GM23338 (cell line): Measurements from ENCODE around the gene ANAPC13. TPM values are rescaled to one million over a fixed set of nuclear protein-coding genes. Genes with fewer than 3 reads are reported as not detected.

Experiments used
- ATAC-seq: fragments of 200-7000 bp; cut with Tn5 transposase; 3 replicates; pipeline ENCODE4 v1.9.1; 2020
- DNase-seq: peaks from one replicate; pipeline ENCODE4 v3.0.0-alpha.2; 2015; ENCODE audit warnings: low spot score
- H2AFZ ChIP-seq: fragments of 200-600 bp; sonication (generic); 2 replicates; pipeline ENCODE4 v1.8.0; 2016; ENCODE audit warnings: antibody characterized with exemption, mild to moderate bottlenecking, moderate library complexity
- H3F3A ChIP-seq: fragments of 200-600 bp; sonication (generic); replicated peaks from 2 replicates; pipeline ENCODE4 v1.8.0; 2017; ENCODE audit warnings: antibody characterized with exemption, mixed run types, low read depth
- H3K27ac ChIP-seq: fragments of 200-600 bp; sonication (generic); 2 replicates; pipeline ENCODE4 v1.6.1; 2016; ENCODE audit warnings: low read depth
- H3K27me3 ChIP-seq: fragments of 200-600 bp; sonication (generic); 2 replicates; pipeline ENCODE4 v1.8.0; 2016; ENCODE audit warnings: mild to moderate bottlenecking, mixed run types, moderate library complexity; ENCODE audit not compliant: insufficient read depth
- H3K36me3 ChIP-seq: fragments of 200-600 bp; sonication (generic); 2 replicates; pipeline ENCODE4 v1.8.0; 2016; ENCODE audit warnings: mild to moderate bottlenecking; ENCODE audit not compliant: insufficient read depth
- H3K4me1 ChIP-seq: fragments of 200-600 bp; sonication (generic); 2 replicates; pipeline ENCODE4 v1.8.0; 2016; ENCODE audit warnings: mild to moderate bottlenecking, moderate library complexity; ENCODE audit not compliant: insufficient read depth
- H3K4me2 ChIP-seq: fragments of 200-600 bp; sonication (generic); 2 replicates; pipeline ENCODE4 v1.7.1; 2017; ENCODE audit warnings: mixed run types
- H3K4me3 ChIP-seq: fragments of 200-600 bp; sonication (generic); 2 replicates; pipeline ENCODE4 v1.6.1; 2016; ENCODE audit warnings: mixed run types
- H3K79me2 ChIP-seq: fragments of 200-600 bp; sonication (generic); replicated peaks from 2 replicates; pipeline ENCODE4 v1.8.0; 2017; ENCODE audit warnings: mild to moderate bottlenecking; ENCODE audit not compliant: insufficient read depth
- H3K9me2 ChIP-seq: fragments of 200-600 bp; sonication (generic); 2 replicates; pipeline ENCODE4 v1.8.0; 2017; ENCODE audit not compliant: insufficient read depth
- H4K20me1 ChIP-seq: fragments of 200-600 bp; sonication (generic); replicated peaks from 2 replicates; pipeline ENCODE4 v1.8.0; 2017; ENCODE audit warnings: mild to moderate bottlenecking; ENCODE audit not compliant: insufficient read depth
- H3K27ac Mint-ChIP-seq: 2 replicates; pipeline ENCODE4 v1.8.0; 2020; ENCODE audit warnings: inconsistent platforms, mild to moderate bottlenecking, moderate library complexity, mixed read lengths
- H3K27me3 Mint-ChIP-seq: 3 replicates; pipeline ENCODE4 v1.8.0; 2022; ENCODE audit warnings: low read depth, mild to moderate bottlenecking, moderate library complexity, mixed read lengths, inconsistent platforms; ENCODE audit not compliant: insufficient read depth, poor library complexity
- H3K36me3 Mint-ChIP-seq: 3 replicates; pipeline ENCODE4 v1.8.0; 2021; ENCODE audit warnings: low read depth, mild to moderate bottlenecking, inconsistent platforms, moderate library complexity, mixed read lengths
- H3K4me1 Mint-ChIP-seq: 3 replicates; pipeline ENCODE4 v1.8.0; 2020; ENCODE audit warnings: mild to moderate bottlenecking, inconsistent platforms, mixed read lengths
- H3K4me3 Mint-ChIP-seq: 3 replicates; pipeline ENCODE4 v1.8.0; 2021; ENCODE audit warnings: moderate library complexity, mild to moderate bottlenecking, inconsistent platforms, mixed read lengths
- H3K9me3 Mint-ChIP-seq: 3 replicates; pipeline ENCODE4 v1.8.0; 2020; ENCODE audit warnings: moderate library complexity, mild to moderate bottlenecking, inconsistent platforms, mixed read lengths
- CREB1 ChIP-seq: fragments of 250-450 bp; sonication (Bioruptor Pico); IDR thresholded peaks from 2 replicates; pipeline ENCODE4 v1.5.0; 2020; ENCODE audit warnings: low read depth, mild to moderate bottlenecking, moderate library complexity
- JUNB ChIP-seq: IDR thresholded peaks from one replicate; pipeline ENCODE4 v1.6.1; 2016; ENCODE audit warnings: antibody characterized with exemption; ENCODE audit not compliant: unreplicated experiment
- NANOG ChIP-seq: IDR thresholded peaks from 2 replicates; pipeline ENCODE4 v1.6.1; 2016; ENCODE audit warnings: antibody characterized with exemption, borderline replicate concordance
- POLR2AphosphoS5 ChIP-seq: IDR thresholded peaks from 2 replicates; pipeline ENCODE4 v1.6.1; 2016; ENCODE audit warnings: antibody characterized with exemption, low read depth
- STAT1 ChIP-seq: IDR thresholded peaks from one replicate; pipeline ENCODE4 v1.6.1; 2016; ENCODE audit warnings: antibody characterized with exemption; ENCODE audit not compliant: unreplicated experiment
- ZNF331 ChIP-seq: fragments of 250-450 bp; sonication (Bioruptor Pico); IDR thresholded peaks from 2 replicates; pipeline ENCODE4 v1.5.0; 2020; ENCODE audit warnings: low read depth, mild to moderate bottlenecking, moderate library complexity
- polyA plus RNA-seq: library from polyadenylated mRNA; unstranded; fragments of >200 nt; fragmentation: Nextera tagmentation; extraction: Ambion mirVana; gene quantifications from 2 replicates; pipeline ENCODE4 v1.2.1, GENCODE V29; 2016
- total RNA-seq: library from RNA; depleted of rRNA; stranded (reverse); fragments of >200 nt; shearing (Covaris generic); gene quantifications from 2 replicates; pipeline ENCODE4 v1.2.3, GENCODE V29; 2014
- TF ChIP-seq, protein P1 (sequence below): IDR thresholded peaks from one replicate; pipeline ENCODE4 v1.6.1; 2018; ENCODE audit warnings: antibody characterized with exemption; ENCODE audit not compliant: unreplicated experiment
- TF ChIP-seq, protein P2 (sequence below): IDR thresholded peaks from 2 replicates; pipeline ENCODE4 v1.6.1; 2016; ENCODE audit warnings: antibody characterized with exemption
- TF ChIP-seq, protein P3 (sequence below): fragments of 250-450 bp; sonication (Bioruptor Pico); IDR thresholded peaks from 2 replicates; pipeline ENCODE4 v1.5.0; 2020; ENCODE audit warnings: mild to moderate bottlenecking, moderate library complexity

Gene ANAPC13
- total and polyA plus RNA-seq, 2 experiments from 2014 or later = 44.4 to 76.8 TPM

GRCh38 chr3:134445095-134445494 is 40.7 kb downstream of the ANAPC13 start (continued):
- TF ChIP-seq, protein P1, sequence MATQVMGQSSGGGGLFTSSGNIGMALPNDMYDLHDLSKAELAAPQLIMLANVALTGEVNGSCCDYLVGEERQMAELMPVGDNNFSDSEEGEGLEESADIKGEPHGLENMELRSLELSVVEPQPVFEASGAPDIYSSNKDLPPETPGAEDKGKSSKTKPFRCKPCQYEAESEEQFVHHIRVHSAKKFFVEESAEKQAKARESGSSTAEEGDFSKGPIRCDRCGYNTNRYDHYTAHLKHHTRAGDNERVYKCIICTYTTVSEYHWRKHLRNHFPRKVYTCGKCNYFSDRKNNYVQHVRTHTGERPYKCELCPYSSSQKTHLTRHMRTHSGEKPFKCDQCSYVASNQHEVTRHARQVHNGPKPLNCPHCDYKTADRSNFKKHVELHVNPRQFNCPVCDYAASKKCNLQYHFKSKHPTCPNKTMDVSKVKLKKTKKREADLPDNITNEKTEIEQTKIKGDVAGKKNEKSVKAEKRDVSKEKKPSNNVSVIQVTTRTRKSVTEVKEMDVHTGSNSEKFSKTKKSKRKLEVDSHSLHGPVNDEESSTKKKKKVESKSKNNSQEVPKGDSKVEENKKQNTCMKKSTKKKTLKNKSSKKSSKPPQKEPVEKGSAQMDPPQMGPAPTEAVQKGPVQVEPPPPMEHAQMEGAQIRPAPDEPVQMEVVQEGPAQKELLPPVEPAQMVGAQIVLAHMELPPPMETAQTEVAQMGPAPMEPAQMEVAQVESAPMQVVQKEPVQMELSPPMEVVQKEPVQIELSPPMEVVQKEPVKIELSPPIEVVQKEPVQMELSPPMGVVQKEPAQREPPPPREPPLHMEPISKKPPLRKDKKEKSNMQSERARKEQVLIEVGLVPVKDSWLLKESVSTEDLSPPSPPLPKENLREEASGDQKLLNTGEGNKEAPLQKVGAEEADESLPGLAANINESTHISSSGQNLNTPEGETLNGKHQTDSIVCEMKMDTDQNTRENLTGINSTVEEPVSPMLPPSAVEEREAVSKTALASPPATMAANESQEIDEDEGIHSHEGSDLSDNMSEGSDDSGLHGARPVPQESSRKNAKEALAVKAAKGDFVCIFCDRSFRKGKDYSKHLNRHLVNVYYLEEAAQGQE = no peak
- TF ChIP-seq, protein P2, sequence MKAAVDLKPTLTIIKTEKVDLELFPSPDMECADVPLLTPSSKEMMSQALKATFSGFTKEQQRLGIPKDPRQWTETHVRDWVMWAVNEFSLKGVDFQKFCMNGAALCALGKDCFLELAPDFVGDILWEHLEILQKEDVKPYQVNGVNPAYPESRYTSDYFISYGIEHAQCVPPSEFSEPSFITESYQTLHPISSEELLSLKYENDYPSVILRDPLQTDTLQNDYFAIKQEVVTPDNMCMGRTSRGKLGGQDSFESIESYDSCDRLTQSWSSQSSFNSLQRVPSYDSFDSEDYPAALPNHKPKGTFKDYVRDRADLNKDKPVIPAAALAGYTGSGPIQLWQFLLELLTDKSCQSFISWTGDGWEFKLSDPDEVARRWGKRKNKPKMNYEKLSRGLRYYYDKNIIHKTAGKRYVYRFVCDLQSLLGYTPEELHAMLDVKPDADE = no peak
- no peak for TF ChIP-seq JUNB

GRCh38 chr3:134441821-134442220 is 44.0 kb downstream of the ANAPC13 start:
- peaks cover 6% of the 10 kb centered on the region; the same call in 2 of the 3 replicates for H3K9me3 Mint-ChIP-seq
- Histone ChIP-seq H3K36me3 (no peaks in the 10 kb centered on the region; the same call in 1 of the 2 replicates), H3K79me2 (no peaks in the 10 kb centered on the region), H3K4me3 (no peak overlapping the region), H4K20me1 (no peaks in the 10 kb centered on the region), H3K27ac (no peak overlapping the region), H2AFZ (no peak overlapping the region), H3K4me2 (no peak overlapping the region), H3F3A (no peaks in the 10 kb centered on the region), H3K4me1 (no peaks in the 10 kb centered on the region), H3K27me3 (no peaks in the 10 kb centered on the region), H3K9me2 (no peaks in the 10 kb centered on the region)
- H3K4me3 Mint-ChIP-seq = no peak overlapping the region
- H3K27me3 Mint-ChIP-seq = peaks cover 1% of the 10 kb centered on the region
- ATAC-seq = no peak
- H3K36me3 Mint-ChIP-seq = no peaks in the 10 kb centered on the region
- no peaks in the 10 kb centered on the region; the same call in 2 of the 3 replicates for H3K4me1 Mint-ChIP-seq
- H3K27ac Mint-ChIP-seq = no peak overlapping the region
- DNase-seq = no peak
- TF ChIP-seq, protein P3, sequence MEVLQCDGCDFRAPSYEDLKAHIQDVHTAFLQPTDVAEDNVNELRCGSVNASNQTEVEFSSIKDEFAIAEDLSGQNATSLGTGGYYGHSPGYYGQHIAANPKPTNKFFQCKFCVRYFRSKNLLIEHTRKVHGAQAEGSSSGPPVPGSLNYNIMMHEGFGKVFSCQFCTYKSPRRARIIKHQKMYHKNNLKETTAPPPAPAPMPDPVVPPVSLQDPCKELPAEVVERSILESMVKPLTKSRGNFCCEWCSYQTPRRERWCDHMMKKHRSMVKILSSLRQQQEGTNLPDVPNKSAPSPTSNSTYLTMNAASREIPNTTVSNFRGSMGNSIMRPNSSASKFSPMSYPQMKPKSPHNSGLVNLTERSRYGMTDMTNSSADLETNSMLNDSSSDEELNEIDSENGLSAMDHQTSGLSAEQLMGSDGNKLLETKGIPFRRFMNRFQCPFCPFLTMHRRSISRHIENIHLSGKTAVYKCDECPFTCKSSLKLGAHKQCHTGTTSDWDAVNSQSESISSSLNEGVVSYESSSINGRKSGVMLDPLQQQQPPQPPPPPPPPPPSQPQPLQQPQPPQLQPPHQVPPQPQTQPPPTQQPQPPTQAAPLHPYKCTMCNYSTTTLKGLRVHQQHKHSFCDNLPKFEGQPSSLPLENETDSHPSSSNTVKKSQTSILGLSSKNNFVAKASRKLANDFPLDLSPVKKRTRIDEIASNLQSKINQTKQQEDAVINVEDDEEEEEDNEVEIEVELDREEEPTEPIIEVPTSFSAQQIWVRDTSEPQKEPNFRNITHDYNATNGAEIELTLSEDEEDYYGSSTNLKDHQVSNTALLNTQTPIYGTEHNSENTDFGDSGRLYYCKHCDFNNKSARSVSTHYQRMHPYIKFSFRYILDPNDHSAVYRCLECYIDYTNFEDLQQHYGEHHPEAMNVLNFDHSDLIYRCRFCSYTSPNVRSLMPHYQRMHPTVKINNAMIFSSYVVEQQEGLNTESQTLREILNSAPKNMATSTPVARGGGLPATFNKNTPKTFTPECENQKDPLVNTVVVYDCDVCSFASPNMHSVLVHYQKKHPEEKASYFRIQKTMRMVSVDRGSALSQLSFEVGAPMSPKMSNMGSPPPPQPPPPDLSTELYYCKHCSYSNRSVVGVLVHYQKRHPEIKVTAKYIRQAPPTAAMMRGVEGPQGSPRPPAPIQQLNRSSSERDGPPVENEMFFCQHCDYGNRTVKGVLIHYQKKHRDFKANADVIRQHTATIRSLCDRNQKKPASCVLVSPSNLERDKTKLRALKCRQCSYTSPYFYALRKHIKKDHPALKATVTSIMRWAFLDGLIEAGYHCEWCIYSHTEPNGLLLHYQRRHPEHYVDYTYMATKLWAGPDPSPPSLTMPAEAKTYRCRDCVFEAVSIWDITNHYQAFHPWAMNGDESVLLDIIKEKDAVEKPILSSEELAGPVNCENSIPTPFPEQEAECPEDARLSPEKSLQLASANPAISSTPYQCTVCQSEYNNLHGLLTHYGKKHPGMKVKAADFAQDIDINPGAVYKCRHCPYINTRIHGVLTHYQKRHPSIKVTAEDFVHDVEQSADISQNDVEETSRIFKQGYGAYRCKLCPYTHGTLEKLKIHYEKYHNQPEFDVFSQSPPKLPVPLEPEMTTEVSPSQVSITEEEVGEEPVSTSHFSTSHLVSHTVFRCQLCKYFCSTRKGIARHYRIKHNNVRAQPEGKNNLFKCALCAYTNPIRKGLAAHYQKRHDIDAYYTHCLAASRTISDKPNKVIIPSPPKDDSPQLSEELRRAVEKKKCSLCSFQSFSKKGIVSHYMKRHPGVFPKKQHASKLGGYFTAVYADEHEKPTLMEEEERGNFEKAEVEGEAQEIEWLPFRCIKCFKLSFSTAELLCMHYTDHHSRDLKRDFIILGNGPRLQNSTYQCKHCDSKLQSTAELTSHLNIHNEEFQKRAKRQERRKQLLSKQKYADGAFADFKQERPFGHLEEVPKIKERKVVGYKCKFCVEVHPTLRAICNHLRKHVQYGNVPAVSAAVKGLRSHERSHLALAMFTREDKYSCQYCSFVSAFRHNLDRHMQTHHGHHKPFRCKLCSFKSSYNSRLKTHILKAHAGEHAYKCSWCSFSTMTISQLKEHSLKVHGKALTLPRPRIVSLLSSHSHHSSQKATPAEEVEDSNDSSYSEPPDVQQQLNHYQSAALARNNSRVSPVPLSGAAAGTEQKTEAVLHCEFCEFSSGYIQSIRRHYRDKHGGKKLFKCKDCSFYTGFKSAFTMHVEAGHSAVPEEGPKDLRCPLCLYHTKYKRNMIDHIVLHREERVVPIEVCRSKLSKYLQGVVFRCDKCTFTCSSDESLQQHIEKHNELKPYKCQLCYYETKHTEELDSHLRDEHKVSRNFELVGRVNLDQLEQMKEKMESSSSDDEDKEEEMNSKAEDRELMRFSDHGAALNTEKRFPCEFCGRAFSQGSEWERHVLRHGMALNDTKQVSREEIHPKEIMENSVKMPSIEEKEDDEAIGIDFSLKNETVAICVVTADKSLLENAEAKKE = no peak
- TF ChIP-seq CREB1 = no peak
- no peak for TF ChIP-seq STAT1
- no peak for TF ChIP-seq POLR2AphosphoS5
- no peak for TF ChIP-seq ZNF331
- TF ChIP-seq NANOG = no peak
- TF ChIP-seq, protein P1 = no peak
- TF ChIP-seq, protein P2 = no peak
